Panc1 (cell line): ENCODE data around the gene MICAL1. TPM values are rescaled to one million over a fixed set of nuclear protein-coding genes. Genes with fewer than 3 reads are reported as not detected.

Source experiments
- ATAC-seq: fragments of 200-7000 bp; cut with Tn5 transposase; 2 replicates; pipeline ENCODE4 v1.9.1; 2020; ENCODE audit warnings: mild to moderate bottlenecking, moderate library complexity
- BruUV-seq: library from RNA; stranded (reverse); fragments of 400-500 nt; replicated peaks from 2 replicates; lab custom pipeline; 2021; lab: Mats Ljungman, UMichigan
- CTCF ChIA-PET: fragments of 300-600 bp; sonication (Branson Sonifier 250); formaldehyde crosslinking; loops from one replicate; lab custom pipeline; 2022; ENCODE audit warnings: antibody characterized with exemption; lab: Charles Lee
- POLR2A ChIA-PET: fragments of 300-600 bp; sonication (Branson Sonifier 250); formaldehyde crosslinking; loops from one replicate; lab custom pipeline; 2022; ENCODE audit warnings: antibody characterized with exemption; lab: Charles Lee
- DNase-seq: peaks from one replicate; pipeline ENCODE4 v3.0.0-alpha.2; 2010; ENCODE audit warnings: low read depth, low spot score
- H3K27ac ChIP-seq: 2 replicates; pipeline ENCODE4 v1.5.1; 2011; ENCODE audit warnings: mild to moderate bottlenecking, low read length, inconsistent platforms
- H3K27me3 ChIP-seq: fragments of 200-500 bp; sonication (Bioruptor generic); 2 replicates; pipeline ENCODE4 v1.6.0; 2014; ENCODE audit warnings: low read length, inconsistent platforms; ENCODE audit not compliant: control insufficient read depth, insufficient read depth
- H3K36me3 ChIP-seq: fragments of 200-500 bp; sonication (Bioruptor generic); 2 replicates; pipeline ENCODE4 v1.5.1; 2014; ENCODE audit warnings: inconsistent platforms, mild to moderate bottlenecking, low read length, moderate library complexity; ENCODE audit not compliant: control insufficient read depth, insufficient read depth
- H3K4me1 ChIP-seq: 2 replicates; pipeline ENCODE4 v1.5.1; 2011; ENCODE audit warnings: inconsistent platforms, mild to moderate bottlenecking, low read length, moderate library complexity; ENCODE audit not compliant: control insufficient read depth, insufficient read depth
- H3K4me3 ChIP-seq, 2 experiments: 2 replicates each; pipeline ENCODE4 v1.5.1; 2011 to 2012; ENCODE audit warnings: low read depth in 2 of 2, low read length in 2 of 2, mild to moderate bottlenecking in 2 of 2, inconsistent platforms in 1 of 2, moderate library complexity in 1 of 2
- H3K9me3 ChIP-seq: fragments of 200-500 bp; sonication (Bioruptor generic); 2 replicates; pipeline ENCODE4 v1.5.1; 2014; ENCODE audit warnings: low read depth, mild to moderate bottlenecking, inconsistent platforms, low read length, moderate library complexity; ENCODE audit not compliant: control insufficient read depth, insufficient read depth
- CTCF ChIP-seq: fragments of 450-650 bp; IDR thresholded peaks from 2 replicates; pipeline ENCODE4 v1.5.1; 2017; ENCODE audit warnings: mild to moderate bottlenecking
- POLR2AphosphoS5 ChIP-seq: IDR thresholded peaks from 2 replicates; pipeline ENCODE4 v1.6.1; 2012; ENCODE audit warnings: mild to moderate bottlenecking, low read depth, low read length, moderate library complexity
- REST ChIP-seq, 2 experiments: IDR thresholded peaks; 2 replicates each; pipeline ENCODE4 v1.6.1; 2011 to 2012; ENCODE audit warnings: low read depth in 2 of 2, control low read depth in 1 of 2, low read length in 1 of 2, mild to moderate bottlenecking in 1 of 2, moderate library complexity in 1 of 2; ENCODE audit not compliant: insufficient read depth in 1 of 2
- SIN3A ChIP-seq: IDR thresholded peaks from 2 replicates; pipeline ENCODE4 v1.6.1; 2012; ENCODE audit warnings: low read depth, mild to moderate bottlenecking, low read length, moderate library complexity, borderline replicate concordance; ENCODE audit not compliant: insufficient read depth
- TCF7L2 ChIP-seq: IDR thresholded peaks from 2 replicates; pipeline ENCODE4 v1.6.1; 2011; ENCODE audit warnings: mild to moderate bottlenecking, low read depth, low read length, inconsistent platforms
- in situ Hi-C: cut with HindIII; loops from 2 replicates; pipeline ENCODE4 v1.10.0; 2016; ENCODE audit warnings: low sequenced_read_pairs, low pct_unique_long_range_greater_than_20kb
- intact Hi-C: fragments of 100-400 bp; cut with micrococcal nuclease; formaldehyde crosslinking; loops from one replicate; pipeline ENCODE4 v1.10.0; 2022; ENCODE audit not compliant: unreplicated experiment
- total RNA-seq: library from RNA; stranded (reverse); gene quantifications from one replicate; pipeline ENCODE4 v1.2.1, GENCODE V29; 2021; ENCODE audit not compliant: unreplicated experiment

Gene MICAL1
- total RNA-seq, 1 experiment from 2014 or later: 64.5 TPM

DNA sequence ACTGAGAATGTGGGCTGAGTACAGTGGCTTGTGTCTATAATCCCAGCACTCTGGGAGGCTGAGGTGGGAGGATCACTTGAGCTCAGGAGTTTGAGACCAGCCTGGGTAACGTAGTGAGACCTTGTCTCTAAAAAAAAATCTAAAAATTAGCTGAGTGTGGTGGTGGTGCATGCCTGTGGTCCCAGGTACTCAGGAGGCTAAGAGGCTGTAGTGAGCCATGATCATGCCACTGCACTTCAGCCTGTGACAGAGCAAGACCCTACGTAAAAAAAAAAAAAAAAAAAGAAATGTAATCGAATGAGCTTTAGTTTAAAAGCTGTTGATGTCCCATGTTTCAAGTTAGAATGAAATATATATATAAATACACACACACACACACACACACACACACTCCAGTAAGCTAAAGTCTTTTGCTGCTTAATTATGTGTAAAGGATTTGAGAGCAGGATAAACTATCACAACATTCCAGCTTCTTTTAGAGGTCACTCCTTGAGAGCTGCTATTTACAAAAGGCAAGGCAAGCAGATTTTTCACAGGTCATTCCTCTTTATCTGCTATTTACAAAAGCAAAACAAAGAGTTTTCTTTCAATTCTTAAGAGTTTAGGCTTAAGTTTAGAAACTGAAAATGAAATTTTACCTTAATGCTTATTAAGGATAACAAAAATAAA lies 4.7 kb upstream of the MICAL1 start:
- Histone ChIP-seq H3K9me3 (no peaks in the 10 kb centered on the region), H3K27ac (no peak overlapping the region), H3K36me3 (peaks cover 21% of the 10 kb centered on the region), H3K27me3 (no peaks in the 10 kb centered on the region), H3K4me1 (peaks cover 16% of the 10 kb centered on the region), H3K4me3 (no peak overlapping the region)
- ChIA-PET POLR2A (interaction anchor here (0.6 to 0.8 kb wide), 4 partner anchors 9 to 479 kb away, joined by 3 to 5 read pairs (median 4); no protein-coding TSS in a partner anchor), CTCF (interaction anchor here (0.6 to 1.2 kb wide), 4 partner anchors 12 to 930 kb away, joined by 4 to 7 read pairs (median 5); no protein-coding TSS in a partner anchor)
- DNase-seq (no peak), ATAC-seq (no peak)
- TF ChIP-seq REST (IDR thresholded peaks at IDR 0.05; ENCODE audit: insufficient read depth in 1 of 2, low read depth in 2 of 2, low read length in 1 of 2) (no peak), POLR2AphosphoS5 (no peak), TCF7L2 (no peak), CTCF (no peak), SIN3A (no peak)
- intact Hi-C loops (no loop called here), in situ Hi-C loops (no loop called here)
- no TSS peak for BruUV-seq

DNA sequence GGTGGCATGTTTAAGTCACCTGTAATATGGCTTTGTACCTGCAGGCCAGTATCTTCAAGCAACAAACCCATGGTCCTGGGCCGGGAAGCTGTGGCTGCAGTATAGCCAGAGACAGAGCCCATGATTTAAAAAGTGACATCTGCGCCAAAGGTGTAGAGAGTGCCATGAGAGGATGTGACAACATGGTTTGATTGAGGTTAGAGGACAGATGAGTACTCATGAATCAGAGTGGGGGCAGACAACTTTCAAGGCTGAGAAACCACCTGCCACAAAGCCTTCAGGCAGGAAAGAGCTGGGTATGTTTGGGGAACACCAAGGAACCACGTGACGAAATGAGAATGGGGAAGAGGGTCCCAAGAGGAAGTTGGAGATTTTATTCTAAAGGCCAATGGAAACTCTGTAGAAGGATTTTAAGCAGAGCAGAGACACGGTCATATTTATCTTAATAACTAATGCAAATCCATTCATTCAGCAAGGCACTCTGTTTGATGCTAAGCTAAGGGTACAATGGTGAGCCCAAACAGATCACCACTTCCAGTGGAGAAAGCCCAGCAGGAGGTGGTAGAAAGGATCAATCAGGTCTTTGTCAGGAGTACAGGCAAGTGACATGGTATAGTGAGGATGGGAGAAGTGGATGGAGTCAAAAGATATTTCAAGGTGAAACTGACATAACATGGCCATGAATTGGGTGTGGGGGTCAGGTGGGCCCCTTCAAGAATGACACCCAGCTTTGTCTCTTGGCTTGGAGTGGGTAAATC lies 3.4 kb upstream of the MICAL1 start:
- ChIA-PET CTCF (no interaction called here), POLR2A (no interaction called here)
- H3K27me3 ChIP-seq: no peaks in the 10 kb centered on the region
- intact Hi-C loops (no loop called here), in situ Hi-C loops (no loop called here)
- H3K27ac ChIP-seq: no peak overlapping the region
- H3K4me3 ChIP-seq: no peak overlapping the region
- peaks cover 22% of the 10 kb centered on the region for H3K4me1 ChIP-seq
- BruUV-seq: no TSS peak
- DNase-seq: no peak
- peaks cover 9% of the 10 kb centered on the region for H3K36me3 ChIP-seq
- H3K9me3 ChIP-seq: no peaks in the 10 kb centered on the region
- TF ChIP-seq REST (IDR thresholded peaks at IDR 0.05; ENCODE audit: insufficient read depth in 1 of 2, low read depth in 2 of 2, low read length in 1 of 2): no peak
- TF ChIP-seq TCF7L2: no peak
- no peak for TF ChIP-seq CTCF
- TF ChIP-seq SIN3A: no peak
- no peak for TF ChIP-seq POLR2AphosphoS5
- no peak for ATAC-seq
